H1 (cell line): ENCODE measurements around the gene SNF8.

Experiments used
- CEBPB ChIP-seq: IDR thresholded peaks from 2 replicates; pipeline ENCODE4 v1.6.1; 2012; ENCODE audit warnings: low read depth, low read length
- CTBP2 ChIP-seq: IDR thresholded peaks from 2 replicates; pipeline ENCODE4 v1.7.0; 2011; ENCODE audit warnings: borderline replicate concordance, mild to moderate bottlenecking, moderate library complexity, mixed read lengths, low read length; ENCODE audit not compliant: insufficient read depth, insufficient read length
- GABPA ChIP-seq: IDR thresholded peaks from 2 replicates; pipeline ENCODE4 v1.6.1; 2011; ENCODE audit warnings: mild to moderate bottlenecking, low read length, moderate library complexity, borderline replicate concordance; ENCODE audit not compliant: insufficient read depth
- JUN ChIP-seq: IDR thresholded peaks from 2 replicates; pipeline ENCODE4 v1.6.1; 2011; ENCODE audit warnings: low read depth, mild to moderate bottlenecking, improper control_type of control experiment, low read length
- POLR2A ChIP-seq, 2 experiments: IDR thresholded peaks; 1 replicate in 1 of 2; 2 replicates in 1 of 2; pipeline ENCODE4 v1.6.1; 2011; ENCODE audit warnings: low read depth in 2 of 2, low read length in 2 of 2, mild to moderate bottlenecking in 2 of 2; ENCODE audit errors: control extremely low read depth in 1 of 2
- RXRA ChIP-seq: IDR thresholded peaks from 2 replicates; pipeline ENCODE4 v1.6.1; 2011; ENCODE audit warnings: low read depth, mild to moderate bottlenecking, low read length, moderate library complexity; ENCODE audit not compliant: insufficient read depth
- SIX5 ChIP-seq: IDR thresholded peaks from 2 replicates; pipeline ENCODE4 v1.6.1; 2011; ENCODE audit warnings: mild to moderate bottlenecking, low read depth, low read length
- TF ChIP-seq, protein P1 (sequence below), 3 experiments: IDR thresholded peaks; 1 replicate in 2 of 3; 2 replicates in 1 of 3; pipeline versions ENCODE4 v1.5.1 to v1.6.1; 2011; ENCODE audit warnings: low read length in 3 of 3, mild to moderate bottlenecking in 3 of 3, inconsistent platforms in 2 of 3, low read depth in 1 of 3, moderate library complexity in 1 of 3; ENCODE audit not compliant: insufficient read depth in 1 of 3; ENCODE audit errors: control extremely low read depth in 1 of 3

DNA sequence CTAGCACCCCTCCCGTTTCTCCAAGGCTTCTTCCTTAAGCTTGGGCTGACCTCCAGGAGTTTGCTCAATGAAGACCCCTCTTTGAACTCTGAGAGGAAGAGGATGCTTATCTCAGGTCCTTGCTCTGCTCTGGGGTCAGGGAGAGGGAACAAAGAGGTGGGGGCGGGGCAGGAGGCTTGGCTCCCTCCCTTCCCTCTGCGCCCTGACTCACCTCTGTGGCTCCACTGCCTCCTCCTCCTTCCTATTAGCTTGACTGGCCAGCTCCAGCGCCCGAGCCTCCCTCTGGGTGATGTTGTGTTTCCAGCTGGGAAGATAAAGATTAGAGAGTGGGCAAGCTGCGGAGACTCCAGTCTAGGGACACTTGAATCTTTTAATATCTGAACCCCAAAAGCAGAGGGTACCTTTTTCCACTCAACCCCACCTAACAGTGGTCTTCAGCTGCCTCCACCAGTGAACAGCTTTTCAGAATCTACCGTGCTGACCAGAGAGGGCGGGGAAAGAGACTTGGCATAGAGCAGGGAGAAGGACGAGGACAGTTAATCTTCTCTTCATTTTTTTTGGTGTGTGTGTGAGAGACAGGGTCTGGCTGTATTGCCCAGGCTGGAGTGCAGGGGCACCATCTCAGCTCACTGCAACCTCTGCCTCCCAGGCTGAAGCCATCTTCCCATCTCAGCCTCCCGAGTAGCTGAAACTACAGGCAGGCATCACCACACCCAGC, 17.0 kb upstream of the SNF8 start:
- TF ChIP-seq, protein P1, sequence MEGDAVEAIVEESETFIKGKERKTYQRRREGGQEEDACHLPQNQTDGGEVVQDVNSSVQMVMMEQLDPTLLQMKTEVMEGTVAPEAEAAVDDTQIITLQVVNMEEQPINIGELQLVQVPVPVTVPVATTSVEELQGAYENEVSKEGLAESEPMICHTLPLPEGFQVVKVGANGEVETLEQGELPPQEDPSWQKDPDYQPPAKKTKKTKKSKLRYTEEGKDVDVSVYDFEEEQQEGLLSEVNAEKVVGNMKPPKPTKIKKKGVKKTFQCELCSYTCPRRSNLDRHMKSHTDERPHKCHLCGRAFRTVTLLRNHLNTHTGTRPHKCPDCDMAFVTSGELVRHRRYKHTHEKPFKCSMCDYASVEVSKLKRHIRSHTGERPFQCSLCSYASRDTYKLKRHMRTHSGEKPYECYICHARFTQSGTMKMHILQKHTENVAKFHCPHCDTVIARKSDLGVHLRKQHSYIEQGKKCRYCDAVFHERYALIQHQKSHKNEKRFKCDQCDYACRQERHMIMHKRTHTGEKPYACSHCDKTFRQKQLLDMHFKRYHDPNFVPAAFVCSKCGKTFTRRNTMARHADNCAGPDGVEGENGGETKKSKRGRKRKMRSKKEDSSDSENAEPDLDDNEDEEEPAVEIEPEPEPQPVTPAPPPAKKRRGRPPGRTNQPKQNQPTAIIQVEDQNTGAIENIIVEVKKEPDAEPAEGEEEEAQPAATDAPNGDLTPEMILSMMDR (IDR thresholded peaks at IDR 0.05; ENCODE audit: control extremely low read depth in 1 of 3, insufficient read depth in 1 of 3, low read depth in 1 of 3, low read length in 3 of 3): no peak
- TF ChIP-seq CTBP2 (no peak), GABPA (no peak), JUN (no peak), CEBPB (no peak), SIX5 (no peak), RXRA (no peak), POLR2A (IDR thresholded peaks at IDR 0.05; ENCODE audit: control extremely low read depth in 1 of 2, low read depth in 2 of 2, low read length in 2 of 2) (no peak)
